ENCODE measurements around the gene ZFP91. TPM values are rescaled to one million over a fixed set of nuclear protein-coding genes. Genes with fewer than 3 reads are reported as not detected.

ZFP91 gene
- total and polyA plus RNA-seq, 2 donors (not counting 3 experiments of a cell fraction or from before 2014, with no cell fraction given), result 20.2 to 52.0 TPM

- intact Hi-C loops (cut with micrococcal nuclease), result no loop called here
- BruUV-seq (replicated peaks), result no TSS peak
- Histone ChIP-seq H3K27me3 (ENCODE audit: control insufficient read depth in 2 of 2, insufficient read depth in 2 of 2, low read length in 2 of 2) (no peaks in the 10 kb centered on the region), H3K9ac (replicated peaks; ENCODE audit: extremely low read depth, insufficient read depth, low read length) (no peak overlapping the region), H4K20me1 (replicated peaks; ENCODE audit: control insufficient read depth, extremely low read depth, insufficient read depth, low read length) (peaks cover 2% of the 10 kb centered on the region), H3K4me3 (replicated peaks in 1 of 3; ENCODE audit: insufficient read depth in 1 of 3, low read depth in 1 of 3, low read length in 3 of 3) (no peak overlapping the region), H3K9me3 (replicated peaks; ENCODE audit: control insufficient read depth, insufficient read depth, low read length) (no peaks in the 10 kb centered on the region), H3K9me1 (replicated peaks; ENCODE audit: control insufficient read depth, extremely low read depth, insufficient read depth, low read length) (no peaks in the 10 kb centered on the region), H3K79me2 (ENCODE audit: control insufficient read depth, insufficient read depth, low read length) (peaks cover 70% of the 10 kb centered on the region), H3K4me1 (ENCODE audit: control insufficient read depth, extremely low read depth, insufficient read depth, low read length) (peaks cover 4% of the 10 kb centered on the region), H3K27ac (ENCODE audit: insufficient read depth, low read depth, low read length) (no peak overlapping the region), H2AFZ (ENCODE audit: low read depth, low read length) (no peak overlapping the region), H3K36me3 (ENCODE audit: control insufficient read depth in 2 of 2, extremely low read depth in 1 of 2, insufficient read depth in 2 of 2, low read length in 2 of 2) (peaks cover 1 to 10% of the 10 kb centered on the region in 2 experiments), H3K4me2 (ENCODE audit: insufficient read depth, low read length) (no peak overlapping the region)
- ChIA-PET CTCF (interaction anchor here (0.9 to 2.9 kb wide), 4 partner anchors 9 to 39 kb away, joined by 3 to 13 read pairs (median 4); no protein-coding TSS in a partner anchor), POLR2A (no interaction called here)
- no peak for FAIRE-seq
- TF ChIP-seq JUN (IDR thresholded peaks at IDR 0.05; ENCODE audit: borderline replicate concordance, insufficient read depth, insufficient read length, low read depth) (no peak), MYC (IDR thresholded peaks at IDR 0.05; ENCODE audit: low read depth, low read length) (no peak), EZH2 (IDR thresholded peaks at IDR 0.05; ENCODE audit: borderline replicate concordance, low read depth, low read length, severe bottlenecking) (no peak), FOS (IDR thresholded peaks at IDR 0.05; ENCODE audit: borderline replicate concordance, insufficient read depth, low read length) (no peak), GATA2 (IDR thresholded peaks at IDR 0.05; ENCODE audit: insufficient read depth, insufficient read length, low read depth, low read length) (no peak), MAX (IDR thresholded peaks at IDR 0.05; ENCODE audit: insufficient read depth, insufficient read length) (no peak), POLR2A (IDR thresholded peaks at IDR 0.05; ENCODE audit: low read depth, low read length) (no peak)
- no peak for DNase-seq (ENCODE audit: low read depth, low spot score)
- dilution Hi-C loops (cut with MboI; ENCODE audit: extremely low pct_ligation_motif_present, low sequenced_read_pairs), result no loop called here
Measured at GRCh38 chr11:58606930-58607714, 28.3 kb downstream of the ZFP91 start.

Data from endothelial cell of umbilical vein (primary cell).